H9 (cell line): ENCODE measurements around the gene KRT79. TPM values are rescaled to one million over a fixed set of nuclear protein-coding genes. Genes with fewer than 3 reads are reported as not detected.

Experiments
- DNase-seq: peaks from one replicate; pipeline ENCODE4 v3.0.0-alpha.2; 2017
- H2AFZ ChIP-seq: one replicate; pipeline ENCODE4 v1.6.1; 2013; ENCODE audit warnings: mild to moderate bottlenecking, low read length, control low read depth, moderate library complexity
- H2AK5ac ChIP-seq: 2 replicates; pipeline ENCODE4 v1.6.1; 2013; ENCODE audit warnings: low read length, control low read depth, mixed read lengths; ENCODE audit not compliant: insufficient read length
- H2BK120ac ChIP-seq: one replicate; pipeline ENCODE4 v1.6.1; 2013; ENCODE audit warnings: low read depth, mild to moderate bottlenecking, low read length, control low read depth, inconsistent platforms; ENCODE audit not compliant: poor library complexity, severe bottlenecking
- H2BK12ac ChIP-seq: 2 replicates; pipeline ENCODE4 v1.6.1; 2013; ENCODE audit warnings: low read length, control low read depth, mixed read lengths, low read depth; ENCODE audit not compliant: insufficient read length
- H2BK15ac ChIP-seq: 2 replicates; pipeline ENCODE4 v1.6.1; 2013; ENCODE audit warnings: low read depth, low read length, control low read depth
- H2BK20ac ChIP-seq: one replicate; pipeline ENCODE4 v1.6.1; 2013; ENCODE audit warnings: low read depth, mild to moderate bottlenecking, low read length, control low read depth, inconsistent platforms; ENCODE audit not compliant: poor library complexity, severe bottlenecking
- H2BK5ac ChIP-seq: 2 replicates; pipeline ENCODE4 v1.6.1; 2013; ENCODE audit warnings: low read length, control low read depth, mixed read lengths; ENCODE audit not compliant: insufficient read length
- H3K14ac ChIP-seq: 2 replicates; pipeline ENCODE4 v1.6.1; 2013; ENCODE audit warnings: low read length, control low read depth; ENCODE audit not compliant: insufficient read depth
- H3K18ac ChIP-seq: 2 replicates; pipeline ENCODE4 v1.6.1; 2013; ENCODE audit warnings: low read depth, mild to moderate bottlenecking, mixed read lengths, low read length, control low read depth; ENCODE audit not compliant: insufficient read length
- H3K23ac ChIP-seq: 2 replicates; pipeline ENCODE4 v1.6.1; 2013; ENCODE audit warnings: low read length, control low read depth, mixed read lengths, low read depth; ENCODE audit not compliant: insufficient read length
- H3K23me2 ChIP-seq: 2 replicates; pipeline ENCODE4 v1.6.1; 2013; ENCODE audit warnings: low read depth, mild to moderate bottlenecking, mixed read lengths, low read length, control low read depth; ENCODE audit not compliant: insufficient read length, poor library complexity, severe bottlenecking
- H3K27ac ChIP-seq: 2 replicates; pipeline ENCODE4 v1.5.1; 2013; ENCODE audit warnings: low read length, control low read depth, mixed read lengths, low read depth; ENCODE audit not compliant: insufficient read length
- H3K27me3 ChIP-seq: 2 replicates; pipeline ENCODE4 v1.6.1; 2013; ENCODE audit warnings: low read length, control low read depth, inconsistent platforms; ENCODE audit not compliant: insufficient read depth
- H3K4ac ChIP-seq: 2 replicates; pipeline ENCODE4 v1.6.1; 2013; ENCODE audit warnings: low read depth, mild to moderate bottlenecking, control low read depth, inconsistent platforms, low read length, moderate library complexity
- H3K4me1 ChIP-seq: 2 replicates; pipeline ENCODE4 v1.6.1; 2013; ENCODE audit warnings: low read length, control low read depth, inconsistent platforms; ENCODE audit not compliant: insufficient read depth
- H3K4me2 ChIP-seq: 2 replicates; pipeline ENCODE4 v1.6.1; 2013; ENCODE audit warnings: low read length, control low read depth, mixed read lengths; ENCODE audit not compliant: insufficient read length, insufficient read depth
- H3K56ac ChIP-seq: 2 replicates; pipeline ENCODE4 v1.6.1; 2013; ENCODE audit warnings: low read depth, mild to moderate bottlenecking, mixed read lengths, low read length, control low read depth; ENCODE audit not compliant: insufficient read length
- H3K79me1 ChIP-seq: 2 replicates; pipeline ENCODE4 v1.6.1; 2013; ENCODE audit warnings: low read depth, mild to moderate bottlenecking, moderate library complexity, low read length, control low read depth, inconsistent platforms; ENCODE audit not compliant: insufficient read depth, poor library complexity, severe bottlenecking
- H3K79me2 ChIP-seq: 2 replicates; pipeline ENCODE4 v1.6.1; 2013; ENCODE audit warnings: low read length, control low read depth, inconsistent platforms; ENCODE audit not compliant: insufficient read depth
- H3K9ac ChIP-seq: 2 replicates; pipeline ENCODE4 v1.6.1; 2013; ENCODE audit warnings: low read length, control low read depth, mixed read lengths; ENCODE audit not compliant: insufficient read length; ENCODE audit errors: extremely low read depth
- H3K9me3 ChIP-seq: one replicate; pipeline ENCODE4 v1.6.1; 2013; ENCODE audit warnings: low read depth, low read length, inconsistent platforms; ENCODE audit not compliant: control insufficient read depth
- H3T11ph ChIP-seq: one replicate; pipeline ENCODE4 v1.6.1; 2013; ENCODE audit warnings: mild to moderate bottlenecking, low read length, control low read depth, inconsistent platforms
- H4K20me1 ChIP-seq: one replicate; pipeline ENCODE4 v1.6.1; 2013; ENCODE audit not compliant: control insufficient read depth, insufficient read length, insufficient read depth
- H4K5ac ChIP-seq: 2 replicates; pipeline ENCODE4 v1.6.1; 2013; ENCODE audit warnings: low read depth, mild to moderate bottlenecking, mixed read lengths, low read length, control low read depth; ENCODE audit not compliant: insufficient read length
- H4K8ac ChIP-seq: replicated peaks from 2 replicates; pipeline ENCODE4 v1.6.1; 2013; ENCODE audit warnings: low read length, control low read depth, mixed read lengths, low read depth; ENCODE audit not compliant: insufficient read length
- H4K91ac ChIP-seq: 2 replicates; pipeline ENCODE4 v1.6.1; 2013; ENCODE audit warnings: low read depth, mild to moderate bottlenecking, moderate library complexity, mixed read lengths, low read length, control low read depth; ENCODE audit not compliant: insufficient read length
- H3K27ac Mint-ChIP-seq, 3 experiments: 2 replicates in 2 of 3; 3 replicates in 1 of 3; pipeline ENCODE4 v1.8.0; 2020 to 2021; ENCODE audit warnings: mixed read lengths in 3 of 3, mild to moderate bottlenecking in 1 of 3, moderate library complexity in 1 of 3
- H3K27me3 Mint-ChIP-seq: 2 replicates; pipeline ENCODE4 v1.8.0; 2021; ENCODE audit warnings: low read depth, mild to moderate bottlenecking, moderate library complexity, mixed read lengths
- H3K36me3 Mint-ChIP-seq, 3 experiments: 2 replicates in 2 of 3; 3 replicates in 1 of 3; pipeline ENCODE4 v1.8.0; 2020 to 2021; ENCODE audit warnings: low read depth in 3 of 3, mixed read lengths in 3 of 3; ENCODE audit not compliant: insufficient read depth in 1 of 3
- H3K4me1 Mint-ChIP-seq, 2 experiments: 2 replicates each; pipeline ENCODE4 v1.8.0; 2020; ENCODE audit warnings: mixed read lengths in 2 of 2
- H3K4me3 Mint-ChIP-seq, 2 experiments: 2 replicates in 1 of 2; 3 replicates in 1 of 2; pipeline ENCODE4 v1.8.0; 2020 to 2021; ENCODE audit warnings: mild to moderate bottlenecking in 2 of 2, mixed read lengths in 2 of 2, moderate library complexity in 1 of 2
- H3K9me3 Mint-ChIP-seq, 2 experiments: 2 replicates in 1 of 2; 3 replicates in 1 of 2; pipeline ENCODE4 v1.8.0; 2020; ENCODE audit warnings: mild to moderate bottlenecking in 2 of 2, mixed read lengths in 2 of 2, moderate library complexity in 1 of 2
- CTCF ChIP-seq: fragments of 200-600 bp; sonication (generic); conservative IDR thresholded peaks from 3 replicates; pipeline ENCODE4 v1.8.0; 2021; ENCODE audit warnings: antibody characterized with exemption, mild to moderate bottlenecking
- WGBS: extraction: QIAGEN DNeasy Blood & Tissue Kit; methylation state at CpG from one replicate; pipeline ENCODE4 v1.1.7; 2013; ENCODE audit warnings: missing lambda C conversion rate, low lambda C conversion rate, mixed read lengths; ENCODE audit not compliant: insufficient read length; ENCODE audit errors: extremely low coverage; 5-methylcytosine and 5-hydroxymethylcytosine counted together
- total RNA-seq: library from RNA; stranded (reverse); gene quantifications from 2 replicates; pipeline ENCODE4 v1.2.1, GENCODE V29; 2021

The KRT79 gene
- total RNA-seq, 1 experiment from 2014 or later, result not detected

DNA sequence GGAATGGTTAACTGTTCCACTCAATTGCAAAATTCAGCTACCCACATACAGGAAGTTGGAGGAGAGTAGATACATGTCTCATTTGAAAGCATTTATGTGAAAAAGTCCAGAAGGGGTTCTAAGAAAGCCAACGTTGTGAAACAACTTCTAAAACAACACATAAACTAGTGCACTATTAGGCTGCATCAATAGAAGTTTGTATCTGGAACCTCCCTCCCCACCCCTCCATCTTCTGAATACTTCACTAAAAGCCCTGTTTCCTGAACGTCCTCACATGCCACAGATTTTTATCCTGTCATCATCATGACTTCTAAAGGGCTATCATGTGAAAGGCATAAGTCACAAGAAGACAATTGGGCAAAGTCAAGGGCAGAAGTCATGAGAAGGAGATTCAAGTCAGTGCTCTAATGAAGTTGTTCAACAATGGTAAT is 5.5 kb downstream of the KRT79 start:
- Histone ChIP-seq H2BK15ac (no peak overlapping the region), H2BK12ac (no peak overlapping the region), H3K4me1 (peaks cover 5% of the 10 kb centered on the region; the same call in 1 of the 2 replicates), H3T11ph (no peak overlapping the region), H2BK120ac (no peak overlapping the region), H2AFZ (no peak overlapping the region), H3K9ac (no peak overlapping the region), H4K20me1 (no peaks in the 10 kb centered on the region), H4K5ac (no peak overlapping the region), H3K23me2 (no peaks in the 10 kb centered on the region), H3K4ac (no peak overlapping the region), H3K79me2 (no peaks in the 10 kb centered on the region), H2BK5ac (no peak overlapping the region), H3K27ac (no peak overlapping the region), H4K91ac (no peak overlapping the region), H3K14ac (no peak overlapping the region), H3K23ac (no peak overlapping the region), H3K56ac (no peak overlapping the region), H2AK5ac (no peak overlapping the region), H3K18ac (no peak overlapping the region), H3K79me1 (no peaks in the 10 kb centered on the region), H3K9me3 (no peaks in the 10 kb centered on the region), H3K27me3 (no peaks in the 10 kb centered on the region), H4K8ac (no peak overlapping the region), H3K4me2 (no peak overlapping the region), H2BK20ac (no peak overlapping the region)
- Mint-ChIP-seq H3K9me3 (no peaks in the 10 kb centered on the region), H3K36me3 (no peaks in the 10 kb centered on the region), H3K27ac (no peak overlapping the region), H3K27me3 (peaks cover 2% of the 10 kb centered on the region), H3K4me3 (no peak overlapping the region), H3K4me1 (peaks cover 5 to 7% of the 10 kb centered on the region in 2 experiments; a peak in 3 of 4 replicates)
- WGBS, result no CpG with 5 or more reads among the region's 2 CpGs
- DNase-seq, result no peak
- no peak for TF ChIP-seq CTCF
